ENCODE data around the gene MDK.

DNA sequence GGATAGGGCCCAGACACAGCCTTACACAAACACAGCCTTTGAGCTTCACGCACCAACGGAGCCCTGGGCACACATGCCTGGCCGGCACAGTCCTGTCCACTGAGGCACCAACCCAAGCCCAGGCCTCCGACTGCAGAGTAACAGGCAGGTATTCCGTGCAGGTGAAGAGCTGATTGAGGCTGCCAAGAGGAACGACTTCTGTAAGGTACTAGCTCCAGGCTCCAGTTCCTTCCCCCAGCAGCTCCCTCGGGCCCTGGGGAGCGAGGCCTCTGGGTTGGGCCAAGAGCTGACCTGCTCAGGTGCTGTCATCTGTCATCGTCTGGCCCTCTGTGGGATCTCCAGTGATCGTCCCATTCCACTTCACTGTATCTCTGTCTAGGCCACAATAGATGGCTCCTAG lies 3.2 kb upstream of the MDK start:
- TF ChIP-seq EZH2 (IDR thresholded peaks at IDR 0.05; ENCODE audit: low read depth, unreplicated experiment) (no peak), CTCF (conservative IDR thresholded peaks at IDR 0.05; ENCODE audit: low read depth in 2 of 2) (no peak), EZH2phosphoT487 (IDR thresholded peaks at IDR 0.05; ENCODE audit: unreplicated experiment) (no peak), POLR2AphosphoS5 (IDR thresholded peaks at IDR 0.05; ENCODE audit: low read depth) (no peak), REST (IDR thresholded peaks at IDR 0.05; ENCODE audit: unreplicated experiment) (no peak), CREB1 (CRISPR knock-in tag; IDR thresholded peaks at IDR 0.05; ENCODE audit: low read depth) (no peak), JUNB (IDR thresholded peaks at IDR 0.05; ENCODE audit: unreplicated experiment) (no peak), STAT1 (IDR thresholded peaks at IDR 0.05; ENCODE audit: unreplicated experiment) (no peak)

Measured in GM23338 (cell line).